PFSK-1 (cell line): ENCODE data around the gene CALD1.

Experiments
- POLR2AphosphoS5 ChIP-seq: IDR thresholded peaks from 2 replicates; pipeline ENCODE4 v1.6.1; 2012; ENCODE audit warnings: low read depth, mild to moderate bottlenecking, control low read depth, low read length, moderate library complexity
- REST ChIP-seq, 2 experiments: IDR thresholded peaks; 2 replicates each; pipeline versions ENCODE4 v1.6.1 to v1.8.0; 2011 to 2012; ENCODE audit warnings: low read depth in 2 of 2, low read length in 2 of 2, control low read depth in 1 of 2, inconsistent platforms in 1 of 2, mild to moderate bottlenecking in 1 of 2, moderate library complexity in 1 of 2; ENCODE audit not compliant: insufficient read depth in 1 of 2
- SIN3A ChIP-seq: IDR thresholded peaks from 2 replicates; pipeline ENCODE4 v1.6.1; 2012; ENCODE audit warnings: mild to moderate bottlenecking, low read length, moderate library complexity, borderline replicate concordance; ENCODE audit not compliant: insufficient read depth
- TAF1 ChIP-seq: IDR thresholded peaks from 2 replicates; pipeline ENCODE4 v1.6.1; 2012; ENCODE audit warnings: low read length, control low read depth, borderline replicate concordance; ENCODE audit not compliant: insufficient read depth

- no peak for TF ChIP-seq POLR2AphosphoS5
- TF ChIP-seq REST (IDR thresholded peaks at IDR 0.05; ENCODE audit: insufficient read depth in 1 of 2, low read depth in 2 of 2, low read length in 2 of 2) = no peak
- no peak for TF ChIP-seq SIN3A
- TF ChIP-seq TAF1 = no peak
These were observed 13.5 kb downstream of the CALD1 start for GRCh38 chr7:134792968-134793367.
